Measurements from ENCODE around the gene SVOPL. TPM values are rescaled to one million over a fixed set of nuclear protein-coding genes. Genes with fewer than 3 reads are reported as not detected.
"Not testable (repeated sequence)": the region's sequence is repeated elsewhere in the genome, so short reads cannot be mapped to it uniquely, and the experiment has no call there.

Gene SVOPL
- polyA plus RNA-seq (2013, experiment 1 of 2; ENCODE audit: insufficient read length): not detected
- not detected for polyA plus RNA-seq (2013, experiment 2 of 2; ENCODE audit: insufficient read length)

DNA sequence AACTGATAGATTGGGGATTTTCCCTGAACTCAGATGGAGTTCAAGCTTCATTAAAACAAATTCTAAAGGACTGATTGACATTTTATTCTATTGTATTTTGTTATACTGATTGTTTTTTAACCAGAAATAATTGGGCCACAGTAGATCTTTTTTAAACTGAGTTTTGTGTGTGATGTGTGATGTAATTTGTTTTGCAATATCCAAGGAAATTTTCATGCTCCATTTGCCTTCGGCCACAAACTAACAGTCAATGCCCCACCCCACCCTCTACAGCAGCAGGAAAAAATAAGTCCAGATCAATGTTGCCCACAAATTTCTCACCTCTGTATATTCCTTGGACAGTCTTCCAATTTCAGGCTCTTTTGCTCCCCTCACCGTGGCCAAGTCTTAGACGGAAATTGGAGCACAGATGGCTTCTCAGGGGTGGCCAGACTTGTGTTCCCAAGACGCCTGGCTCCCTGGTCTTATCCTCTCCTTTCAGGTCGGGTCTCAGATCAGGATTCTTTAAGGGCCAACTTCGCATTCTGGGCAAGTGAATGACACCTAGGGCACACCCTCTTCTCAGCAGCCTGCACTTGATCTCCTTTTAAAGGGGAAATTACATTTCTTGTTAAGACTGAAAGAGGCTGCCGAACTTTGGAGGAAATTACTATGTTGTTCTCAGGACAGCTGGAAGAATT is at the start of gene SVOPL:
Gene SVOPL, minus strand, starts transcription at position 506 of the 680 bp plus-strand sequence. CDS start 22,317 bp downstream, outside the sequence.
- no peak for DNase-seq

GRCh38 chr7:138750473-138750872 is 49.3 kb upstream of the SVOPL start:
- no peak for DNase-seq

- no peak for DNase-seq
Observed at GRCh38 chr7:138749960-138750359, 48.8 kb upstream of the SVOPL start.

DNA sequence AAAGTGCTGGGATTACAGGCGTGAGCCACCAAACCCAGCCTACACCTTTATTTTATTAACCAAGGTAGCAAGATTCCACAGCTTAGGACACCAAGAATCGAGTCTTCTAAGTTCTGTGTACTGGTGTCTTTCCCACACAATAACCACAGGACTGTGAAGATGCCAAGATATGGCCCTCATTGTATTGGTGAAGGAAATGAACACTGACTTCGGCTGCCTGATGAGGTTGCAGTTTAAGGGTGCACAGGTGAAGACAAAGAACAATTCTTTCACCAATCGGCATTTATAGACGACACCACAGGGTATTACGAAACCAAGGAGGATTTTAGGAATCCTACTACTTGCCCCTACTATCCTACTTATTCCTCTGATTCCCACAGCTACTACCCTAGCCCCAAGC is 47.5 kb upstream of the SVOPL start:
- no peak for DNase-seq

GRCh38 chr7:138746073-138746472 is 44.9 kb upstream of the SVOPL start:
- DNase-seq: no peak

- no peak for DNase-seq
Observed at GRCh38 chr7:138745189-138745588, 44.0 kb upstream of the SVOPL start.

DNA sequence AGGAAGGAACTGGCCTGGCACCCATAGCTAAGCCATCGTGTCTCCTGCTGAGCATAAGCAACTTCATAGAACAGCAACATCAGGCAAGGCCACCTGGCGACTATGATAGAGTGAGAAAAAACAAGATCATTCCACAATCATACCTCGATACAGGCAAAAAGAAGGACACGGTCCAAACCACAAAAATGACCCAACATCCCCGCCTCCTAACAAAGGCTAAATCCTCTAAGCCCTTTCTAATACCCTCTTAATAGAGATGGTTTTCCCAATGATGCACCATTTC is 40.2 kb upstream of the SVOPL start:
- DNase-seq: no peak

GRCh38 chr7:138739859-138740258 is 38.7 kb upstream of the SVOPL start:
- DNase-seq: no peak

GRCh38 chr7:138738551-138739335 is 37.6 kb upstream of the SVOPL start:
- peak; percentile 74 for DNase-seq

DNA sequence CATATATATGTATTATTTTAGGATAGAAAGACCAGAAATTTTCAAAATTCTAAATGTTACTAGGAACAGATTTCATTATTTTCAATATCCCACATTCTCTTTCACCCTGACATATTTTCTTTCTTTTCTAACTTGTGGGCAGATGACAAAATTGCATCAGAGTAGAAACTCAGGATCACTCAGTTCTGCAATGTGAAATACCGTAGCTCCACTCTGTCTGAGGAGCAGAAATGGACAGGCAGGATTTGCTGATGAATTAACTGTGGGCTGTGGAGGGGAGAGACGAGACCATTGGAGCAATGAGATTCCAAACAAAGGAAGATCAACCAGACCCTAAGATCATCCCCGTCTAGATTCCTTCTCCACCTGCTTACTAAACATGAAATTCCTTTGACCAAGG is 37.0 kb upstream of the SVOPL start:
- no peak for DNase-seq

- DNase-seq: no peak
Observed at GRCh38 chr7:138735399-138735798, 34.2 kb upstream of the SVOPL start.

- not testable (repeated sequence) for DNase-seq
Observed at GRCh38 chr7:138731733-138732132, 30.6 kb upstream of the SVOPL start.

DNA sequence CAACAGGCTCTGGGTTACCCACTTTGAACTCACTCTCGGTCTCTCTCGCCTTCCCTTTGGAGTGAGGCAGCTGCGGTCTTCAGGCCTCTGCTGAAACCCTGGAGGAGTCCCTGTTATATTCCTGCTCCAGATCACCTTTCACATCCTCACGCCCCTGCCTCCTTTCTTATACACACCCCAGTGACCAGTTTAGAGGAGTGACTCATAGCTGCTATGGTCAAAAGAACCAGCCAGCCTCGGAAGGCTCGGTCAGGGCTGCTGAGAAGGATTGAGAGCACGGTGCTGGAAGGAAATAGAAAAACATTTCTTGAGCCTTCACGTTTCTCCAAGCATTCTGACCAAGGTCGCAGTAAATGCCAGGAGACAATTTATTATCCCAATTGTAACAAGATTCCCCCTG is 28.3 kb upstream of the SVOPL start:
- no peak for DNase-seq

GRCh38 chr7:138727336-138728099 is 26.4 kb upstream of the SVOPL start:
- DNase-seq: no peak

GRCh38 chr7:138726288-138726687 is 25.1 kb upstream of the SVOPL start:
- no peak for DNase-seq

- DNase-seq: no peak
Observed at GRCh38 chr7:138720286-138720685, 19.1 kb upstream of the SVOPL start.

DNA sequence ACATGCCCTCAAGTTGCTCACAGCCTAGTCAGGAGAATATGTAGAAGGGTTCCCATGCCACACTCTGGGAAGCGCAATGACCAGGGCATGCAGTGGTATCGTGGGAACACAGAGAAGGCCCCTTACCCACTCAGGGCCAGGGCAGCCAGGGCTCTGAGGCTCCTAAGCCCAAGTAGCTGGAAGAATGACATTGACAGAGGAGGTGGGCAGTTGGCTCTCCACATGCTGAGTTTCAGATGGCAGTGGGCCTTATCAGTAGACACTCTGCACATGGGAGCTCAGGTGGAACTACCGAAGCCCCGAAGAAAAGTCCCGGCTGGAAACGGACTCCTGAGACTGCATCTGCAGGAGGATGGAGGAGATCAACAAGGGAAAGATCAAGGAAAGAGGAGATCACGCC is 15.7 kb upstream of the SVOPL start:
- no peak for DNase-seq

GRCh38 chr7:138713191-138713590 is 12.0 kb upstream of the SVOPL start:
- no peak for DNase-seq

- DNase-seq: no peak
Observed at GRCh38 chr7:138712652-138713051, 11.5 kb upstream of the SVOPL start.

DNA sequence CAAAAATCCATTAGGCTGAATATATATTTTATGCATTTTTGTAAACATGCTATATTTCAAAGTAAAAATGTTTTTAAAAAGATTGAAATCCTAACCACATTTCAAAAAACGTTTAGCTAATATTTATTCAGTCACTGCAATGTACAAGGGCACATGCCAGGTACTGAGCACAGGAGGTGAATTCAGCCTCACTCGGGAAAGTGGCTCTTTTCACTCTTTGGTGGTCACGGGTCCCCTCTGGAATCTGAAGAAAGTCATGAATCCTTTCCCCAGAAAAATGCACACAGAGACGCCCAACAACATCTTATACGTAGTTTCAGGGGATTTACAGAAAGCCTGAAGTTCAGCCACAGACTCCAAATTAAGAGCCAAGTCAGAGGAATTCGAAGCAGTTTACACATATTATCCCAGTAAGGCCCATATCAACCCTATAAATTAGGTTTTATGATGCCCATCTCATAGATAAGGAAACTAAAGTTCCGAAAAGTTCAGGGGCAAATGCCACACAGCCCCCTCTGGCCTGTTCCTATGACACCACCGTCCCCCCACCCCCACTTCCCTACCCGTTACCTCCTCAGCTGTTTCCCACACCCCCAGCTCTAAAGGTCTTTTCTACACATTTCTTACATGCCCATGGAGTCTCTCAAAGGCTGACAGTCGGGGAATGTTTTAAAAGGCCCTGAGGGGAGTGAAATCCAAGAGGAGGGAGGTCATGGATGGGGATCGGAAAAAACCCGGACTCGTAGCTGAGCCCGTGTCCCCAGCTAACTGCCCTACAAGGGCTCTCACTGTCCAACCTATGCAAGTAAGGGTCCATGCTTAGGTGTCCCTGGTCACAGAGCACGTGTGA is 9.6 kb upstream of the SVOPL start:
- DNase-seq: no peak

DNA sequence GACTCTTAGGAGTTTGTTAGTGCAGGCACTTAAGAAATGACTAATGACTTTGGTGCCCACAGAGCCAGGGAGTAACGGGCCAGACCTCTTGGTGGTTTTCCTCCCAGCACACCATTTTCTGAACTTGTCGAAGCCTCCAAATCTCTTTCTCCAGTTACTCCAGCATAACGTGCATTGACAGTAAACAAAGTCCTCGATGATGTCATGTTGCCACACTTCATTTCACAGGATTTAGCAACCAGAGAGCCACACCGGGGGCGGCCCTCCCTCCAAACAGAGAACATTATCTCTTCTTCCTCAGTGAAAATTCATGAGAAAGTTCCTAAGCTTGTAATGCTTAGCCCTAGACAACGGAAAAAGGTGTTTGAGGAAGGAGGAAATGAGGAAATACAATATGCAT is 4.0 kb upstream of the SVOPL start:
- DNase-seq: no peak

- DNase-seq: no peak
Observed at GRCh38 chr7:138701537-138701923, 368 bp upstream of the SVOPL start.

- DNase-seq: no peak
Observed at GRCh38 chr7:138699661-138700060, 1.5 kb downstream of the SVOPL start.
